GM19035 (cell line): ENCODE data around the gene FOXE1.

Experiments
- ATAC-seq: cut with Tn5 transposase; IDR thresholded peaks from one replicate; pipeline ENCODE4 v1.9.1; 2021; ENCODE audit not compliant: unreplicated experiment

The FOXE1 gene

GRCh38 chr9:97853056-97853843, at the start of gene FOXE1:
Gene FOXE1 (plus strand): TSS chr9:97853226. CDS start chr9:97853915, 689 bp downstream.
- no peak for ATAC-seq

- ATAC-seq = no peak
These were observed 49.0 kb upstream of the FOXE1 start for GRCh38 chr9:97804059-97804365.

GRCh38 chr9:97806721-97807120, 46.3 kb upstream of the FOXE1 start:
- ATAC-seq = no peak

DNA sequence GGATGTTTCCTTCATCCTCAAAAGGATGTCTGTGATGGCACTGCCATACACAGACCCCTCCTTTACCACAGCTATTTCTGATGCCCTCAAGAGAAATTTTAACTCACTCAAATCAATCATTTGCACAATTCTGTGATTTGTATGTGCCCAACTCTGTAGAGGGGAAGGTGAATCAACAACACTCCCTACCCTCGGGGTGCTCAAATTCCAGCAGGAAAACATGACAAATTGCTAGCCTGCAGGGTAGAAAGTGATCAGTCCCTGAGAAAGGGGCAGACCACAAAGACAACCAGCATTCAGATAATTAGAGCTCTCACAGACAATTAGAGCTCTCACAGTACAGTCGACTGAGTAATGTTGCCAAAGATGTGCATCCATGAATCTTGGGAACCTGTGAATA, 45.3 kb upstream of the FOXE1 start:
- no peak for ATAC-seq

DNA sequence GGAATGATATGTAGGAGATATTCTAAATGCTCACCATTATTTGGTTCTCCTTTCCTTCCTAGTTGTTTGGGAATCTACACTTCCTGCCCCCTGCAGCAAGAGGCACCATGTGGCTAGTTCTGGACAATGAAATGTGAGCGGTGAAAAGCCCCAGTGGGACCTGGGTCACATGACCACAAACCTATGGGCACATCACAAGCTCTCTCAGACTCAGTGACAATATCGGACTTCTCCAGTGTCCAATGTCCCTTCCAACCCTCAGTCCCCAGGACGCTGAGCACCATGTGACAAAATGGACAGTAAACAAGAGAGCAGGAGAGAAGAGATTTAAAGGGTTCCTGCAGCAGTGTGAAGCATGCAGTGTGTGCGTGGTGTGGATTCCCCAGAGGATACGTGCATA, 44.6 kb upstream of the FOXE1 start:
- no peak for ATAC-seq

- no peak for ATAC-seq
These were observed 44.1 kb upstream of the FOXE1 start for GRCh38 chr9:97808972-97809371.

DNA sequence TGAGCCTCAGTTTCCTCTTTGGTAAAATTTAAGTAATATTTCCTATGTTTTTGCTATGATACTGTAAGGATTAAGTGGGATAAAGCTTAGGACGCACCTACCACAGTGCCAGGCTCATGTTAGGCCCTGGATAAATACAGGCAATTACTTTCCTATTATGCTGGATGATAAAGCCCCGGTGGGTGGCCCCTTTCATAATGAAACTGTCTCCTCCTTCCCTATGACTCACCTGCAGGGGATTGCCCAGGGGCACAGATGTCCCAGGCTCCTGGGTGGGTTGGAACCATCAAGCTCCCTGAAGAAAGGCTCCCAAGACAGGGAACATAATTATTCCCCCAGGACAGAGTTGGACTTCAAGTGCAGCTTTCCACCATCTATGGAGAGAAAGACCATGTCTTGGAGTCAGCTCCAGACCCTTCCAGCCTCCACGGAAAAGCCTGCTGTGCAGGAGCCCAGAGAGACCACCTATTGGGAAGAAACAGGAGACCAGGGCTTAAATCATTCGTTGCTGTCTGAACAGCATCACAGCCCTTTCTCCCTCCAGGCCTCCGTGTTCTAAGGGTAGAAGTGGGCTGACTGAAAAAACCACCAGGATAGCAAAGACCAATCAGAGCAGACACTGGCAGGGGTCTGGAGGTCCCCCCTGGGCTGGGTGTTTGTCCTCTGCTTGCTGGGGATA, 43.2 kb upstream of the FOXE1 start:
- ATAC-seq = no peak

- ATAC-seq = no peak
These were observed 41.3 kb upstream of the FOXE1 start for GRCh38 chr9:97811533-97812246.

- ATAC-seq = no peak
These were observed 40.8 kb upstream of the FOXE1 start for GRCh38 chr9:97812247-97812543.

DNA sequence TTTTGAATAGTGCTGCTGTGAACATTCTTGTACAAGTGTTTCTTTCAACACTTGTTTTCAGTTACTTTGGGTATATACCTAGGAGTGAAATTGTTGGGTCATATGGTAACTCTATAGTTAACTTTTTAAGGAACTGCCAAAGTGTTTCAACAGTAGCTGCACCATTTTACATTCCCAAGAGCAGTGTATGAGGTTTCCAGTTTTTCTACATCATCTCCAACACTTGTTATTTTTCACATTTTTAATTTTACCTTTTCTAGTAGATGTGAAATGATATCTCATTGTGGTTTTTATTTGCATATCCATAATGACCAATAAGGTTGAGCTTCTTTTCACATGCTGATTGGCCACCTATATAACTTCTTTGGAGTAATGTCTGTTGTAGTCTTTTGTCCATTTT, 40.0 kb upstream of the FOXE1 start:
- ATAC-seq = no peak

DNA sequence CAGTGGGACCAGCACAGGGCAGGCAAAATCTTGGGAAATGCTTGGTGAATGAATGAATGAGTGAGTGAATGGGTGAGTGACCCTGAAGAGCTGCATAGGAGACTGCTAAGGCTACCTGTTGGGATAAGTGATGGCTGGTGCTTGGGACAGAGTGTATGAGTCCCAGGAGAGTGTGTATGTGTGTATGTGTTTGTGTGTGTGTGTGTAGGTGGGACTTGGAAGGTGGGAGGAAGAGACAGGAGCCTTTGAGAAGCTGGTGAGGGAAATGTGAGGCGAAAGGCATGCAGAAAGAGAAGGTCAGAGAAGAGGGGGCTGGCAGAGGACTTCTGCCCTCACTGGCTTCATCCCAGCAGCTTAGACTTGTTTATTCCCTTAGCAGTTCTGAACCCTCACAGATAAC, 33.3 kb upstream of the FOXE1 start:
- ATAC-seq = no peak

GRCh38 chr9:97820373-97820772, 32.7 kb upstream of the FOXE1 start:
- no peak for ATAC-seq

- no peak for ATAC-seq
These were observed 21.9 kb upstream of the FOXE1 start for GRCh38 chr9:97830884-97831829.

DNA sequence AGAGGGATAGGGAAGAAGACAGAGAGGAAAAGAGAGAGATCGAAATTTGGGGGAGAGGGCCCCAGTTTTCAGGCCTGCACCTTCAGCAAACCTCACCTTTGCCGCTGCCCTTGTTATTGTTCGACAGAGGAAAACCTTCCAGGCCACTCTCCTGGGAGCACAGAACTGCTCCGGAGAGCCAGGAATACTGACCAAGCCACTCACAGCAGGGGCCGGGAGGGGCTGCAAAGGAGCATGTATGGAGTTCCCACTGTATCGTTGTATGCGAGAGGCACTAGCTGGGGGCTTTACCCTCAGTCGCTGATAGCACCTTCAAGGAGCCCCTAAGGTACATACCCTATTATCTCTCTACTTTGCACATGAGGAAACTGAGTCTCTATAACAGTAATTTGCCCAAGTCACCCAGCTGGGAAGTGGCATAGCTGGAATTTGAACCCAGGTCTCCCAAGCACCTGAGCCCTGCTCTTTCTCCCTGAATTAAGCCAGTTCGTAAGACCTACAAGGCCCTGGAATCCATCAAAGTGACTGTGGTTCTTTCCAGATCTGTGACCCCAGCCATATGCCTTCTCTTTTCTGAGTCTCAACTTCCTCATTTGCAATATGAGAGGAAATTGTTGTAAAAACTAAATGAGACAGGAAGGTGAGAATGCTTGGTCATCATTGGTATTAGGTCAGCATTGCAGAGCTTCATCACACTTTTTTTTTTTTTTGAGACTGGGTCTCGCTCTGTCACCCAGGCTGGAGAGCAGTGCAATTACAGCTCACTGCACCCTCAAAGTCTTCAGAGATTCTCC, 21.0 kb upstream of the FOXE1 start:
- ATAC-seq = no peak

GRCh38 chr9:97840521-97840920, 12.5 kb upstream of the FOXE1 start:
- no peak for ATAC-seq

DNA sequence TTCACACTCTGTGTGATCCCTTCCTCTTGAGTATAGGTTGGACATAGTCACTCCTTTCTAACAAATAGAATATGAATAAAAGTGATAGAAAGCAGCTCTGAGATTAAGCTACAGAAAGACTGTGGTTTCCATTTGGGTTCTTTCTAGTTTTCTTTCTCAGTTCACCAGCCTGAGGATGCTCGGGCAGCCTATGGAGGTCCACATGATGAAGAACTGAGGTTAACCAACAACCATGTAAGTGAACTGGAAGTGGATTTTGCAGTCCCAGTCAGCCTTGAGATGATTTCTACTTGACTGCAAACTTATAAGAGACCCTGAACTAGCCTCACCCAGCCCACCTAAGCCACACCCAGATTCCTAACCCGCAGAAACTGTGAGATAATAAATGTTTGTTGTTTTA, 10.1 kb upstream of the FOXE1 start:
- no peak for ATAC-seq

DNA sequence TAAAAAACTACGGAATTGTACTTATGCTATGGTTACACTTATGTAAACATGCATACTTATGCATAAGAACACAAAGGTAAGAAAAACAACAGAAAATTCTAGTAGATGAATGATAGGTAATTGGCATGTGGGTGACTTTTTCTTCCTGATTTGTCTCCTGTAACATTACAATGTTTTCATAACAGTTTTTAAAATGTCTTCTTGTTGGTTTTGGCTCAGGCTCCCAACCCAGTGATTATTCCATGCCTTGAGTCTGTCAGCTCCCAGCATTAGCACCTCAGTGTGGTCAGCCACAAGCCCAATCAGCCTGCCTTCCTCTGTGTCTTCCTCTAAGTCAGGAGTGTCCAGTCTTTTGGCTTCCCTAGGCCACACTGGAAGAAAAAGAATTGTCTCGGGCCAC, 7.9 kb upstream of the FOXE1 start:
- ATAC-seq = no peak

DNA sequence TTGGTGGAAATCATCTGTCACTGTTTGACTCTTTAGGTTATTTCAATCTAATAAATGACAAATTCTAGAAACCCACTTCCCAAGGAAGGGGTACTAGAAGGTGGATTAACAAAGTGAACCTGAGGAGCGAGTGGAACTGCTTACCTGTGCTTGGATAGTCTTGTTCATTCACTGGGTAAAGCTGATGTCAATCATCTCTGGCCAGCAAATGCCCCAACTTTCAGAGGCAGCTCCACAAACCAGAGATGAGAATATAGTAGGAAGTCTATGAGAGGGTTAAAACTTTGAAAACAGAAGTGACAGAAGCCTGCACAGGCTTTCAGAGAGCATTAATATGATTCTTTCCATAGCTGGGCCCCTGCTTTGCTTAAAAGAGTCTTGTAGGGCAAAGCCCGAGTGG, 7.3 kb upstream of the FOXE1 start:
- ATAC-seq = no peak

DNA sequence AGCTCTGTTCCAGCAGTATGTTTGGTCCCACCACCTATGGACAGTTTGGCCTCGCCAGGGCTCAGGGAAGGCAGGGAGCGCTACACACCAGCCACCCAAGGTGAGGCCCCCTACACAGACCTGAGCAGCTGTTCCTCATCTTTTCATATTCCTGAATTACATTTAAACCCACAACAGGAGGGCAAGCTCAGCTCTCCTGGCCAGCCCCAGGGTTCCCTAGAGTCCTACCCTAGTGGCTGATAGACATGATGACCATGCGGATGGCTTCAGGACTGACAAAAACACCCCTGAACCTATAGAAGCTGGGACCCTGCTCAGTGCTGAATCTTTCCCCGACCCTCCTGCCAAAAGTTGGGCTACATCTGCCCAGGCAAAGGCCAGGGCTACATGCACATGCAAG, 6.7 kb upstream of the FOXE1 start:
- no peak for ATAC-seq

- no peak for ATAC-seq
These were observed 5.4 kb upstream of the FOXE1 start for GRCh38 chr9:97847474-97848214.
